SK-N-SH (cell line): ENCODE measurements around the gene PLEKHG3. TPM values are rescaled to one million over a fixed set of nuclear protein-coding genes. Genes with fewer than 3 reads are reported as not detected.

ENCODE experiments used
- CTCF ChIA-PET: fragments of 300-600, 350-600 bp; formaldehyde crosslinking; extraction: SDS; loops from one replicate; lab custom pipeline; 2021; lab: Yijun Ruan, JAX
- POLR2A ChIA-PET: fragments of 350-600 bp; sonication (Branson Sonifier 250); formaldehyde crosslinking; extraction: SDS; loops from one replicate; lab custom pipeline; 2020; ENCODE audit warnings: antibody characterized with exemption, inconsistent platforms; lab: Yijun Ruan, JAX
- DNase-seq: peaks from one replicate; pipeline ENCODE4 v3.0.0; 2012
- H2AFZ ChIP-seq: fragments of 200-600 bp; sonication (generic); 2 replicates; pipeline ENCODE4 v1.8.1; 2016; ENCODE audit warnings: antibody characterized with exemption, mild to moderate bottlenecking, low read depth
- H3F3A ChIP-seq: fragments of 200-600 bp; sonication (generic); replicated peaks from 2 replicates; pipeline ENCODE3; 2016; ENCODE audit warnings: antibody characterized with exemption, mild to moderate bottlenecking; ENCODE audit not compliant: insufficient read depth
- H3K27ac ChIP-seq, 2 experiments: fragments of 200-500 bp in 1 of 2; fragments of 200-600 bp in 1 of 2; sonication (Bioruptor generic) in 1 of 2; sonication (generic), shearing (Covaris generic) in 1 of 2; 2 replicates each; pipeline versions ENCODE4 v1.5.1 to v1.6.1; 2014 to 2016; ENCODE audit warnings: low read depth in 2 of 2, inconsistent platforms in 1 of 2, low read length in 1 of 2, mild to moderate bottlenecking in 1 of 2, mixed read lengths in 1 of 2
- H3K27me3 ChIP-seq: fragments of 200-600 bp; sonication (generic), shearing (Covaris generic); 2 replicates; pipeline ENCODE4 v1.6.1; 2016; ENCODE audit warnings: mixed run types; ENCODE audit not compliant: insufficient read depth
- H3K36me3 ChIP-seq, 2 experiments: fragments of 200-500 bp in 1 of 2; fragments of 200-600 bp in 1 of 2; sonication (Bioruptor generic) in 1 of 2; sonication (generic) in 1 of 2; replicated peaks in 1 of 2; 2 replicates each; pipeline versions ENCODE3 to v1.5.1; 2014 to 2016; ENCODE audit warnings: low read length in 1 of 2, mild to moderate bottlenecking in 1 of 2; ENCODE audit not compliant: insufficient read depth in 2 of 2, control insufficient read depth in 1 of 2
- H3K4me1 ChIP-seq, 2 experiments: fragments of 200-500 bp in 1 of 2; fragments of 200-600 bp in 1 of 2; sonication (Bioruptor generic) in 1 of 2; sonication (generic), shearing (Covaris generic) in 1 of 2; 2 replicates each; pipeline versions ENCODE4 v1.5.1 to v1.6.1; 2014 to 2016; ENCODE audit warnings: low read depth in 1 of 2, low read length in 1 of 2, mixed run types in 1 of 2; ENCODE audit not compliant: insufficient read depth in 2 of 2, control insufficient read depth in 1 of 2
- H3K4me2 ChIP-seq: fragments of 200-600 bp; sonication (generic), shearing (Covaris generic); 2 replicates; pipeline ENCODE4 v1.6.1; 2017; ENCODE audit warnings: mixed run types
- H3K4me3 ChIP-seq, 2 experiments: fragments of 200-500 bp in 1 of 2; fragments of 200-600 bp in 1 of 2; sonication (Bioruptor generic) in 1 of 2; sonication (generic), shearing (Covaris generic) in 1 of 2; 2 replicates each; pipeline versions ENCODE4 v1.5.1 to v1.8.1; 2014 to 2016; ENCODE audit warnings: low read depth in 2 of 2, inconsistent platforms in 1 of 2, low read length in 1 of 2, mild to moderate bottlenecking in 1 of 2, mixed read lengths in 1 of 2, moderate library complexity in 1 of 2
- H3K79me2 ChIP-seq: fragments of 200-600 bp; sonication (generic); 2 replicates; pipeline ENCODE4 v1.8.1; 2017; ENCODE audit warnings: mild to moderate bottlenecking; ENCODE audit not compliant: insufficient read depth
- H3K9ac ChIP-seq: fragments of 200-600 bp; sonication (generic); 2 replicates; pipeline ENCODE4 v1.6.1; 2017; ENCODE audit warnings: mixed run types
- H3K9me2 ChIP-seq: fragments of 200-600 bp; sonication (generic); 2 replicates; pipeline ENCODE4 v1.6.1; 2017; ENCODE audit warnings: mixed run types
- H3K9me3 ChIP-seq: fragments of 200-600 bp; sonication (generic); 2 replicates; pipeline ENCODE4 v1.6.1; 2017; ENCODE audit warnings: mixed run types, mild to moderate bottlenecking, moderate library complexity
- H4K20me1 ChIP-seq: fragments of 200-600 bp; sonication (generic); 2 replicates; pipeline ENCODE4 v1.6.1; 2017; ENCODE audit warnings: mild to moderate bottlenecking, mixed run types; ENCODE audit not compliant: insufficient read depth
- CHD2 ChIP-seq: fragments of 150-350 bp; IDR thresholded peaks from 2 replicates; pipeline ENCODE4 v1.6.1; 2018; ENCODE audit warnings: low read length; ENCODE audit not compliant: partially characterized antibody
- EP300 ChIP-seq, 2 experiments: IDR thresholded peaks; 2 replicates each; pipeline versions ENCODE4 v1.4.0 to v1.6.1; 2012; ENCODE audit warnings: borderline replicate concordance in 1 of 2, low read depth in 1 of 2, low read length in 1 of 2
- EZH2phosphoT487 ChIP-seq: fragments of 200-600 bp; sonication (generic); IDR thresholded peaks from 2 replicates; pipeline ENCODE4 v1.6.1; 2017; ENCODE audit warnings: low read depth, mixed run types, mild to moderate bottlenecking, antibody characterized with exemption, moderate library complexity, borderline replicate concordance
- FOSL2 ChIP-seq: IDR thresholded peaks from 2 replicates; pipeline ENCODE4 v1.4.0; 2012; ENCODE audit warnings: low read depth, mild to moderate bottlenecking, moderate library complexity, borderline replicate concordance
- GABPA ChIP-seq: IDR thresholded peaks from 2 replicates; pipeline ENCODE4 v1.4.0; 2012; ENCODE audit warnings: low read depth, mild to moderate bottlenecking
- GATA2 ChIP-seq: sonication (generic); formaldehyde crosslinking; IDR thresholded peaks from 2 replicates; pipeline ENCODE4 v1.5.0; 2020; ENCODE audit warnings: mild to moderate bottlenecking, missing genetic modification reagents
- IRF3 ChIP-seq: fragments of 150-350 bp; IDR thresholded peaks from 2 replicates; pipeline ENCODE4 v1.6.1; 2016; ENCODE audit warnings: mild to moderate bottlenecking, low read depth, low read length
- MAX ChIP-seq: IDR thresholded peaks from 2 replicates; pipeline ENCODE4 v1.4.0; 2012; ENCODE audit warnings: low read depth
- MXI1 ChIP-seq: IDR thresholded peaks from 2 replicates; pipeline ENCODE4 v1.6.1; 2012; ENCODE audit warnings: mild to moderate bottlenecking, low read depth, low read length, improper control_type of control experiment
- POLR2AphosphoS5 ChIP-seq: IDR thresholded peaks from 2 replicates; pipeline ENCODE4 v1.6.1; 2012; ENCODE audit warnings: low read depth, low read length
- RCOR1 ChIP-seq: fragments of 150-350 bp; IDR thresholded peaks from 2 replicates; pipeline ENCODE4 v1.6.1; 2017; ENCODE audit warnings: antibody characterized with exemption, low read length
- SIN3A ChIP-seq: IDR thresholded peaks from 2 replicates; pipeline ENCODE4 v1.6.1; 2012; ENCODE audit warnings: low read depth, mild to moderate bottlenecking, low read length, moderate library complexity, borderline replicate concordance
- TAF1 ChIP-seq: IDR thresholded peaks from 2 replicates; pipeline ENCODE4 v1.6.1; 2012; ENCODE audit warnings: low read depth, mild to moderate bottlenecking, low read length, moderate library complexity, borderline replicate concordance
- TCF12 ChIP-seq: IDR thresholded peaks from 2 replicates; pipeline ENCODE4 v1.4.0; 2012
- TEAD4 ChIP-seq: IDR thresholded peaks from 2 replicates; pipeline ENCODE4 v1.4.0; 2012; ENCODE audit warnings: mild to moderate bottlenecking, borderline replicate concordance; ENCODE audit not compliant: insufficient read depth
- YY1 ChIP-seq: IDR thresholded peaks from 2 replicates; pipeline ENCODE4 v1.4.0; 2012; ENCODE audit warnings: low read depth, mild to moderate bottlenecking
- ZBTB33 ChIP-seq: IDR thresholded peaks from 2 replicates; pipeline ENCODE4 v1.4.0; 2012; ENCODE audit warnings: low read depth, borderline replicate concordance
- WGBS: methylation state at CpG from one replicate; pipeline ENCODE4 v1.1.6; 2017; ENCODE audit warnings: low lambda C conversion rate; 5-methylcytosine and 5-hydroxymethylcytosine counted together
- polyA plus RNA-seq, 3 experiments: library from polyadenylated mRNA; depleted of rRNA; stranded (reverse); fragments of >200 nt; gene quantifications; 2 replicates each; pipeline ENCODE4 v1.2.3, GENCODE V29; 2012

PLEKHG3 gene
- polyA plus RNA-seq (2012; rRNA removed) = 4.9 and 5.1 TPM in 2 replicates
- 2.6 and 4.0 TPM in 2 replicates for polyA plus RNA-seq (2012; cell fraction: cytosol; rRNA removed)
- 18.3 and 21.2 TPM in 2 replicates for polyA plus RNA-seq (2012; cell fraction: nucleus; rRNA removed)

GRCh38 chr14:64704143-64704742, at the start of gene PLEKHG3:
Gene PLEKHG3, plus strand, starts transcription at chr14:64704424. Its CDS starts 23,208 bp downstream, at chr14:64727632.
- peak; percentile 91 for DNase-seq
- H2AFZ ChIP-seq = peak within 1 kb of the TSS; percentile 98
- peak within 1 kb of the TSS; percentile 99 for H3K4me2 ChIP-seq
- no peaks in the 10 kb centered on the region for H4K20me1 ChIP-seq
- no peaks in the 10 kb centered on the region for H3K9me2 ChIP-seq
- peak within 1 kb of the TSS; percentile 75 for H3K9ac ChIP-seq
- H3K79me2 ChIP-seq = peaks cover 20% of the 10 kb centered on the region; the same call in 1 of the 2 replicates
- no peaks in the 10 kb centered on the region for H3K36me3 ChIP-seq
- ChIA-PET CTCF (interaction anchor here (0.5 to 2.2 kb wide), 3 partner anchors 60 to 82 kb away, joined by 3 to 13 read pairs (median 7); no protein-coding TSS in a partner anchor), POLR2A (interaction anchor here (0.7 to 2.5 kb wide), 4 partner anchors 12 to 60 kb away, joined by 4 to 15 read pairs (median 6); no protein-coding TSS in a partner anchor)
- H3K4me1 ChIP-seq = peaks cover 6 to 36% of the 10 kb centered on the region in 2 experiments; a peak in 2 of 4 replicates
- no peaks in the 10 kb centered on the region for H3K9me3 ChIP-seq
- H3K27ac ChIP-seq = peak within 1 kb of the TSS; percentile 30 to 71
- 2% methylated on average over 30 of the region's 69 CpGs for WGBS
- H3K27me3 ChIP-seq = no peaks in the 10 kb centered on the region; the same call in 1 of the 2 replicates
- TF ChIP-seq GABPA (no peak), TAF1 (peak; percentile 34; the same call in 1 of the 2 replicates), MXI1 (peak; percentile 52; the same call in 1 of the 2 replicates), POLR2AphosphoS5 (peak; percentile 55), MAX (peak; percentile 87), TEAD4 (0 out of 2 replicates have a peak, but pooled peaks have one; percentile 50), ZBTB33 (no peak), YY1 (no peak), TCF12 (no peak), SIN3A (0 out of 2 replicates have a peak, but pooled peaks have one; percentile 22)
- peak within 1 kb of the TSS; percentile 90 to 97 for H3K4me3 ChIP-seq
- no peaks in the 10 kb centered on the region for H3F3A ChIP-seq

GRCh38 chr14:64654901-64655300, 49.3 kb upstream of the PLEKHG3 start:
- WGBS = 97% methylated on average over 10 of the region's 10 CpGs
- no peak for DNase-seq
- Histone ChIP-seq H3K9me2 (no peaks in the 10 kb centered on the region), H3F3A (no peaks in the 10 kb centered on the region), H3K9ac (no peak overlapping the region), H3K36me3 (no peaks in the 10 kb centered on the region), H3K27ac (peak overlapping the region in 1 of 2 experiments; percentile 69; a peak in 1 of 4 replicates), H3K9me3 (no peaks in the 10 kb centered on the region), H3K4me2 (peak overlapping the region; percentile 31; the same call in 1 of the 2 replicates), H2AFZ (no peak overlapping the region), H3K79me2 (no peaks in the 10 kb centered on the region), H3K4me1 (0 out of 4 replicates have a peak, but pooled peaks cover 0 to 6% of the 10 kb centered on the region in 2 experiments), H3K27me3 (no peaks in the 10 kb centered on the region; the same call in 1 of the 2 replicates), H3K4me3 (no peak overlapping the region), H4K20me1 (no peaks in the 10 kb centered on the region)
- CTCF ChIA-PET = interaction anchor here (1.4 to 3.7 kb wide), 4 partner anchors 15 to 110 kb away, joined by 4 to 25 read pairs (median 7); no protein-coding TSS in a partner anchor
- POLR2A ChIA-PET = no interaction called here
- TF ChIP-seq RCOR1 (no peak), CHD2 (no peak), EZH2phosphoT487 (no peak), GATA2 (CRISPR knock-in tag) (no peak), FOSL2 (no peak), TEAD4 (no peak), TCF12 (no peak), MAX (no peak), IRF3 (no peak), EP300 (IDR thresholded peaks at IDR 0.05; ENCODE audit: borderline replicate concordance in 1 of 2, low read depth in 1 of 2, low read length in 1 of 2) (no peak), ZBTB33 (no peak)
